Ectodermal cell (in vitro differentiated cells): ENCODE results near the gene NPEPL1.

Experiments
- H3K27ac ChIP-seq: 2 replicates; pipeline ENCODE4 v1.7.0; 2013; ENCODE audit warnings: mild to moderate bottlenecking, low read depth, low read length; ENCODE audit not compliant: insufficient read depth, poor library complexity, severe bottlenecking
- H3K27me3 ChIP-seq: 2 replicates; pipeline ENCODE4 v1.7.0; 2013; ENCODE audit warnings: mild to moderate bottlenecking, low read length; ENCODE audit not compliant: insufficient read depth, control insufficient read depth, poor library complexity, severe bottlenecking
- H3K36me3 ChIP-seq: one replicate; pipeline ENCODE4 v1.7.0; 2013; ENCODE audit warnings: low read length; ENCODE audit not compliant: control insufficient read depth, insufficient read depth
- H3K4me1 ChIP-seq: one replicate; pipeline ENCODE4 v1.7.0; 2013; ENCODE audit warnings: low read length; ENCODE audit not compliant: control insufficient read depth, insufficient read depth
- H3K4me3 ChIP-seq: 2 replicates; pipeline ENCODE4 v1.7.0; 2013; ENCODE audit warnings: low read depth, low read length, control low read depth; ENCODE audit not compliant: insufficient read depth
- H3K9me3 ChIP-seq: 2 replicates; pipeline ENCODE4 v1.7.0; 2013; ENCODE audit warnings: mild to moderate bottlenecking, low read length, moderate library complexity; ENCODE audit not compliant: control insufficient read depth
- WGBS, 2 experiments: methylation state at CpG; one replicate each; pipeline ENCODE4 v1.1.7; 2013; ENCODE audit warnings: missing lambda C conversion rate in 2 of 2; 5-methylcytosine and 5-hydroxymethylcytosine counted together

NPEPL1 gene

DNA sequence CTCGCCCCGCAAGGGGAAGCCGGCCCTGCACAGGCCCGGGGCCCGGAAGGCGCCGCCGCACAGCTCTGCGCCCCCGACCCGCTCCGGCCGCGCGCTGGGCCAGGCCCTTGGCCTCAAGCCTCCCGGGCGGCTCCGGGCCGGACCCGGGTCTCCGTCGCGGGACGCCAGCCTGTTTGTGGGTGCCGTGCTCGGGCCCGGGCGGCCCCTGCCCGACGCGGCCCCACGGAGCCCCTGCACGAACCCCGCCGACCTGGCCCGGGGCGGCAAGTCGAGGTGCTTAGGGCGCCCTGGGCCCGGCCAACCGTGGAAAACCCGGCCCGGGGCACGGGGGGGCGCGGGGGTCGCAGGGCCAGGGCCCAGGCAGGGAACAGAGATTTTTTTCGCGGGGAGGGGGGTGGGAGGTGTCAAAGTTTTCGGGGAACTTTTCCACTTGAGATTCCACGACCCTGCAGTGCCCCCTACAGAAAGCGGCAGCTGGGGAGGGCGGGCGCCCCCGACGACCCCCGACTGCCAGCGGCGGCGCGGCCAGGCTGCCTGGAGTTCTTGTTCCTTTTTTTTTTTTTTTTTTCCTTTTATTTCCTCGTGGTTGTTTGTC is 42.3 kb upstream of the NPEPL1 start:
- Histone ChIP-seq H3K27me3 (peaks cover 14% of the 10 kb centered on the region), H3K4me3 (peak overlapping the region; percentile 71), H3K4me1 (peaks cover 8% of the 10 kb centered on the region), H3K27ac (peak overlapping the region; percentile 9), H3K9me3 (no peaks in the 10 kb centered on the region), H3K36me3 (no peaks in the 10 kb centered on the region)
- WGBS, 2 experiments, result 21 to 24% methylated on average over 61 to 62 of the region's 62 CpGs

DNA sequence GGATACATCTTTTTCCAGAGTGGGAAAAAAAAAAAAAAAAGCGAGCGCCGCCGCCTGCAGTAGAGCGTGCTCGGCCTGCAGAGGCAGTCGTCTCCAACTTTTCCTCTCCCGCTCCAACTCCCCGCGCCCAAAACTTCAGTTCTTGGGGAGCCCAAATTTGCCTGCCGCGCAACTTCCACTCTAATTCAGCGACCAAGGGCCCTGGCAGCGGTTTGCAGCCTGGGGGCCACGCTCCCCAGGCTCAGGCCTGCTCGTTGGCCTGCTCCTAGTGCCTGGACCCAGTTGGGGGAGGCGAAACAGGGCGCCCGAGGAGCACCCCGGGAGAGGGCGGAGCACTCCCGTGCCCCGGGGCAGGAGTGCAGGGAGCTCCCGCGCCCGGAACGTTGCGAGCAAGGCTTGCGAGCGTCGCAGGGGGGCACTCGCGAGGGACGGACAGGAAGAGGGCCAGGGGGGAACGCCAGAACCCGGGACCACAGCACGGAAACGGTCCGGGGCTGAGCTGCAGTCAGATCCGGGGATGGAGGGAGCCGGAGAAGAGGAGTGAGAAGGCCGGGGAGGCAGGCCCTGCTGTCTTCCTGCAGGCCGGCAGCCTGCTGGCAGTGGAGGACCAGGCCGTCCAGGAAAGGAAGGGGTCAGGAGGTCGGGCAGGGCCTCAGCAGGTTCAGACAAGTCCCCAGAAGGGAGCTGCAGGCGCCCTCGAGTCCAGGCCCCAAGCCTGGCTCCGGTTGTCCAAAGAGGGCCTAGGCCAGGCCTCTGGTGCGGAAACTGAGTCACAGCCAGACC is 41.6 kb upstream of the NPEPL1 start, which contains the start of gene STX16:
Gene STX16, plus strand, starts transcription at position 508 of the 783 bp plus-strand sequence. CDS start 724 bp downstream, outside the sequence.
- WGBS, 2 experiments, result 6% methylated on average over 48 to 49 of the region's 49 CpGs
- peak within 1 kb of the TSS; percentile 9 for H3K27ac ChIP-seq
- peaks cover 14% of the 10 kb centered on the region for H3K27me3 ChIP-seq
- peak within 1 kb of the TSS; percentile 71 for H3K4me3 ChIP-seq
- peaks cover 13% of the 10 kb centered on the region for H3K4me1 ChIP-seq
- no peaks in the 10 kb centered on the region for H3K9me3 ChIP-seq
- no peaks in the 10 kb centered on the region for H3K36me3 ChIP-seq

DNA sequence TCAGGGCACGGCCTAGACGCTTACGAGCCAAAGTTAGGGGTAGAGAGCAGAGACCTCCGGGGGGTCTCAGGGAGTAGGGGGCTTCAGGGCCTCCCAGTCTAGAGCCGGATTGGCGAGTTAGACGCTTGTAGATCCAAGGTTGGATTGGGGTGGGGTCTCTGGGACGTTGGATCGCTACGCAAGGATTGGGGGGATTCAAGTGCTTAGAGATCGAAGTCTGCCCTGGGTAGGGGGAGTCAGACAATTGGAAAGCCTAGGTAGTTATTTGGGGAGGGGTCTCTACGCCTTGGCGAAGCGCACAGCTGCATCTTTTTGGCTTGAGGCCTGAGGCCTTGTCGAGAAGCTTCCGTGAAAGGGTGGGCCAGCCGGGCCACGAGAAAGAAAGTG is 41.0 kb upstream of the NPEPL1 start:
- peaks cover 17% of the 10 kb centered on the region for H3K4me1 ChIP-seq
- H3K27ac ChIP-seq, result peak overlapping the region; percentile 9
- H3K9me3 ChIP-seq, result no peaks in the 10 kb centered on the region
- WGBS, 2 experiments, result 16 to 19% methylated on average over 18 of the region's 18 CpGs
- H3K27me3 ChIP-seq, result peaks cover 14% of the 10 kb centered on the region
- H3K36me3 ChIP-seq, result no peaks in the 10 kb centered on the region
- peak overlapping the region; percentile 71 for H3K4me3 ChIP-seq

DNA sequence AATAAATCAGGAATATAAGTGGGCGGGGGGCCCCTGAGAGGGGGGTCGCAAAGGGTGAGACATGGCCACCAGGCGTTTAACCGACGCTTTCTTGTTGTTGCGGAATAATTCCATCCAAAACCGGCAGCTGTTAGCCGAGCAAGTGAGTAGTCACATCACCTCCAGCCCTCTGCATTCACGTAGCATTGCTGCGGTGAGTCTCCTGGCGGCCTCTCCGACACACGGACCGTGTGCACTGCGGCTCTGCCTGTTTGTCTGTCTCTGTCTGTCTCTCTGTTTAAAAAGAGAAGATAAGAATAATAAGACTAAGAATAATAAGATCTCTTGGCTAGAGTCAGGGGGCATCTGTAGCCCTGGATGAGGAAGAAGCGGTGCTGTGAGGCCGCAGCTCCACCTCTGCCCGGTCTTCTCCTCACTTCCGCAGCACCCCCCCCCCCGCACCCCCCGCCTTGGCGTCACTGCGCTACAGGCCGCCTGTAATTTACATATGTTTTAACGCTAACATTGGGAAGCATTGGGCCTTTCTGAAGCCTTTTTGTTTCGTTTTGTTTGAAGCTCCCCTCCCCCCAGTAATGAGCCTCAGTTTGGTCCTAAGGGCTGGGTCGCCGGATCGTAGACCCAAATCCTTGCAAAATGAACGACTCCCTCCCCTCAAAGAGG is 40.5 kb upstream of the NPEPL1 start:
- H3K9me3 ChIP-seq, result no peaks in the 10 kb centered on the region
- H3K27me3 ChIP-seq, result peaks cover 14% of the 10 kb centered on the region
- H3K4me1 ChIP-seq, result peaks cover 17% of the 10 kb centered on the region
- peak overlapping the region; percentile 71 for H3K4me3 ChIP-seq
- peak overlapping the region; percentile 9 for H3K27ac ChIP-seq
- 2% methylated on average over 22 to 30 of the region's 30 CpGs for WGBS, 2 experiments
- H3K36me3 ChIP-seq, result no peaks in the 10 kb centered on the region

DNA sequence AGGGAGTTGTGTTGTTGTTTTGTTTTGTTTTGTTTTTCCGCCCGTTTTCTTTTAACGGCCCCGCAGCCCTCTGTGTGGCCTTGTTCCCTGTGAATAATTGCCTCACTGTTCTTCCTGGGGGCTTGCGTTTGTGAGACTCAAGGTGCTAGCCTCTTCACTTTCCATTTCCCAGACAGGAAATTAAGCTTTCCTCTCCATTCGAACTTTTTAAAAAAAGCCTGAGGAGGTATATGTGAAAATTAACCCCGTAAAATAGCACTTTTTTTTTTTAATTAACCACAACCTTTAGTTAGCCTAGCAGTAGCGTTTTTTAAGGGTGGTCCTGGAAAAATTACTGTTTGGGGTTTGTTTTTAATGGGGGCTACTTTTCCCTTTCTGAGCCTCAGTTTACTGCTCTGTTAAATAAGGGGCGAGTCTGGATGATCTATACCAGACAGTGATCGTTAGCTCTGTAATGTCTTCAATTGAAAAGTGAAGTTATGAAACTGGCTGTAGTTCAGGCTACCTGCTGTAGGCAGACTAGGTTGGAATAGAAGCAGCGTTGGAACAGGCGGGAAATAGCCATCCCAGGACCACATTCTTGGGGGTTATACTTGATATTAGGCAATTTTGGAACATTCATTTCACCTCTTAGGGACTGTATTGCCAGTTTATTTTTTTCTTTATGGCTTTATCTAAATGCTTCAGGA is 39.9 kb upstream of the NPEPL1 start:
- WGBS, 2 experiments, result 4% methylated on average over 10 of the region's 12 CpGs
- H3K27ac ChIP-seq, result peak overlapping the region; percentile 9

DNA sequence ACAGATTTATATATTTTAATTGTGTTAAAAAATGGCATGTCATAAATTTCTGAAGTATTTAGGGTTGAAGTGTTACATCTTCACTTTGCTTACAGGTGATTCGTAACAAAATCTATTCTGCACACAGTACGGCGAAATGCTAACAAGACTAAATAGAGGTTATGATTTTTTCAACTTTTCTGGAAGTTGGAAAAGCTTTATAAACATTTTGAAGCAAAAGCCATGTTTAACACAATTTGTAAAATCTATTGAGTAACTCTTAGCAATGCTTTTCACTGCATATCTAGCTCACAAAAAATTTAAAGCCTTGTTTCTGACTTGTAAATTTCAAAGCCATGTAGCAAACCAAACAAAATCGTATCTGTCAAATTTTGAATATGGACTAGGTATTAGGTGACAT is 38.3 kb upstream of the NPEPL1 start:
- peaks cover 7% of the 10 kb centered on the region for H3K27me3 ChIP-seq
- no peaks in the 10 kb centered on the region for H3K9me3 ChIP-seq
- H3K27ac ChIP-seq, result no peak overlapping the region
- peaks cover 17% of the 10 kb centered on the region for H3K4me1 ChIP-seq
- H3K4me3 ChIP-seq, result no peak overlapping the region
- no peaks in the 10 kb centered on the region for H3K36me3 ChIP-seq
- 91 to 92% methylated on average over 3 to 4 of the region's 4 CpGs for WGBS, 2 experiments

More for the DNA sequence above, 39.9 kb upstream of the NPEPL1 start:
- peaks cover 14% of the 10 kb centered on the region for H3K27me3 ChIP-seq
- H3K4me3 ChIP-seq, result peak overlapping the region; percentile 71
- H3K36me3 ChIP-seq, result no peaks in the 10 kb centered on the region
- H3K9me3 ChIP-seq, result no peaks in the 10 kb centered on the region
- peaks cover 17% of the 10 kb centered on the region for H3K4me1 ChIP-seq

DNA sequence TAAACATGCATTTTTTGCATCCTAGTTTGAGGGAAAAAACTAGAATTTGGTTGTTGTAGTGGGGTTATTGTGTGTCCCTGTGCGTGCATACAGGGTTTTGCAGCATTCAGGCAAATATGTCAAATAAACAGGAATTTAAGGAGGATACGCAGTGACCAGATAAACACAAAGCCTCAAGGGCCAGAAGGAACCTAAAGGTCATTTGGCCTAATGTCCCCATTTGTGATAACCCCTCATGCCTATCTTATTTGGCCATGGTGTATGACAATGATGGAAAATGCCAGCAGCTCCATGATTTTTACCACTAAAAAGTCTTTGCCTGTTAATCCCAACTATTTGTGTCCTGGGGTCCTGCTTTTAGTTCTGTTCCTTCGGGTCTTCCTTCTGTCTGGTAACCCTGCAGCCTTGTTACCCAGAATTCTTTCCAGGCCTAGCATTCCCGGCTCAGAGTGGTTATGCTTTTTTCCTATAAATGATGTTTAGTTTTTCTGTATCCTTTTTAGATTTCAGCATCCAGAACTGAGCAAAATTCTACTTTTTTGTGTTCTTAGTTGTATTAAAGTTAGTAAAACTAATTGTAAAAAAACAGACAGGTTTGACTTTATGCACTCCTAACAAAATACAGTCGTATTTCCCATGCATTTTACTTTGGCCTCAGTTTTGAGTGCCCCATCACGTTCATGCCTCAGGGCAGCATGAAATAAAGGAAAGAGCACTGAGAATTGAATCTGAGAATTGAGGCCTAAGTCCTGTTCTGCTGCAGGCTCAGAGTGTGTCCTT is 37.1 kb upstream of the NPEPL1 start:
- peak overlapping the region; percentile 2 for H3K4me3 ChIP-seq
- WGBS, 2 experiments, result 69 to 70% methylated on average over 5 to 6 of the region's 6 CpGs
- no peaks in the 10 kb centered on the region for H3K36me3 ChIP-seq
- H3K27ac ChIP-seq, result peak overlapping the region; percentile 21
- no peaks in the 10 kb centered on the region for H3K27me3 ChIP-seq
- no peaks in the 10 kb centered on the region for H3K9me3 ChIP-seq
- peaks cover 17% of the 10 kb centered on the region for H3K4me1 ChIP-seq

DNA sequence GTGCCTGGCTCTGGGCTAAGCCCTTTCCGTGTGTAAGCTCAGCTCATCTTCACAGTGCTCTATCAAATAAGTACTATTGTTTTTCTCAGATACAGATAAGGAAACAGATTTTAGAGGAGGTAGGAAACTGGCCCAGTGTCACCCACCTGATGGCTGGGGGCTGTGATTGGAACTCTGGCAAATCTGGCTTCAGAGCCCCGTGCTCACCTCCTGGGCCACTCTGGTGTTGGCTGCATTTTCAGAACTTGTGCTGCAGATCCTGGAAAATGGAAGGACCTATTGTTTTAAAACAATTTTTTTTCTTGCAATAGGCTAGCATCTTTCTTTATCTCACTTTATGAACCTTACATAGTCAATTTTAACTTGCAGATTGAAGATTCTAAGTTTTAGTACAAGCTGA is 35.8 kb upstream of the NPEPL1 start:
- no peak overlapping the region for H3K4me3 ChIP-seq
- H3K4me1 ChIP-seq, result peaks cover 17% of the 10 kb centered on the region
- H3K27me3 ChIP-seq, result no peaks in the 10 kb centered on the region
- 37 to 48% methylated on average over 1 to 2 of the region's 2 CpGs for WGBS, 2 experiments
- H3K9me3 ChIP-seq, result no peaks in the 10 kb centered on the region
- no peak overlapping the region for H3K27ac ChIP-seq
- H3K36me3 ChIP-seq, result no peaks in the 10 kb centered on the region

DNA sequence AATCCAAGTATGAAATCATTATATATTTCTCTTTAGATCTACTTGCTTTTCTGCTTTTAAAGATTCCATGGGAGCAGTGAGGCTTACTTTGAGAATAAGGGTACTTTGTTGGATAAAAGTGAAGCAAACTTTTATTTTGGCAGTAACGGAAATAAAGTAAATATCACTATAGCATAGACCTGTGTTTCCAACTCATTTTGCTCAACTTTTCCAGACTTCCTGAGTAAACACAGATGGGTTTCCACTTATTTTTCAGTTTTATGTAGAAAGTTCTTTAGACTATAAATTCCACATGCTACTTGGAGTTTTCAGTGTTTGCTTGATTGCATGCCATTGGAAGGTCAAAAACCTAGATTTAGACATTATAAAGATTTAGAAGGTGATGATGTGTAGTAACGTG is 35.3 kb upstream of the NPEPL1 start:
- Histone ChIP-seq H3K27me3 (no peaks in the 10 kb centered on the region), H3K36me3 (no peaks in the 10 kb centered on the region), H3K4me1 (peaks cover 17% of the 10 kb centered on the region), H3K4me3 (no peak overlapping the region), H3K27ac (no peak overlapping the region), H3K9me3 (no peaks in the 10 kb centered on the region)
- 97% methylated on average over 2 of the region's 2 CpGs for WGBS, 2 experiments
